Cortex of kidney (tissue), 1 donor: ENCODE results near the gene OR2L2.
"Not testable (repeated sequence)": the region's sequence is repeated elsewhere in the genome, so short reads cannot be mapped to it uniquely, and the experiment has no call there.

ENCODE experiments used
- DNase-seq: peaks from one replicate; lab custom pipeline; 2025; lab: John Stamatoyannopoulos, UW

OR2L2 gene, protein sequence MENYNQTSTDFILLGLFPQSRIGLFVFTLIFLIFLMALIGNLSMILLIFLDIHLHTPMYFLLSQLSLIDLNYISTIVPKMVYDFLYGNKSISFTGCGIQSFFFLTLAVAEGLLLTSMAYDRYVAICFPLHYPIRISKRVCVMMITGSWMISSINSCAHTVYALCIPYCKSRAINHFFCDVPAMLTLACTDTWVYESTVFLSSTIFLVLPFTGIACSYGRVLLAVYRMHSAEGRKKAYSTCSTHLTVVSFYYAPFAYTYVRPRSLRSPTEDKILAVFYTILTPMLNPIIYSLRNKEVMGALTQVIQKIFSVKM

DNA sequence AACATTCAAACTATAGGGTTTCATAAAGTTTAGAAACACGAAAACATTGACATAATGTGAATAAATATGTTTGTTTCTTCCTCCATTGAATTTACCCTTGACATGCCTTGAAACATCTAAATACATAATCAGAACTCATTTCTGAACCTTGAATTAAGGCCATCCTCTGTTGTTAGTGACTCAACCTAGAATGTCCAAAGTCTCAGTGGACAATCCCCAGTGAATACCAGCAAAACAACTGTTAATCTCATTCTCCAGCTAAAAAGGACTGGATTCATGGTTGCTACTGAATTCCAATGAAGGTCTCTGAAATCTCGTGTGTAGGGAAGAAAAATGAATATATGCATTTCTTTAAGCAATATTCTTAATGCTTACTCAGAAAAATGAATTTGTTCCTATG lies at the start of gene OR2L2:
TSS of gene OR2L2 (plus strand) at position 301 of the 400 bp plus-strand sequence. CDS start 8,198 bp downstream, outside the sequence.
- DNase-seq, result no peak

DNA sequence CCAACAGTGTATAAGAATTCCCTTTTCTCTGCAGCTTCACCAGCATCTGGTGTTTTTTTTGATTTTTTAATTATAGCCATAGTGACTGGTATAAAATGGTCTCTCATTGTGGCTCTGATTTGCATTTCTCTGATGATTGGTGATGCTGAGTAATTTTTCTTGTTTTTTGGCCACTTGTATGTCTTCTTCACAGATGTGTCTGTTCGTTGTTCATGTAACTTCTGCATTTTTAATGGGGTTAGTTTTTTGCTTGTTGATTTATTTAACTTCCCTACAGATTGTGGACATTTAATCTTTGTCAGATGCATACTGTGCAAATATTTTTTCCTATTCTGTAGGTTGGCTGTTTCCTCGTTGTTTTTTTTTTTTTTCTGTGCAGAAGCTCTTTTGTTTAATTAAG lies 36.9 kb upstream of the OR2L2 start:
- DNase-seq, result no peak

DNA sequence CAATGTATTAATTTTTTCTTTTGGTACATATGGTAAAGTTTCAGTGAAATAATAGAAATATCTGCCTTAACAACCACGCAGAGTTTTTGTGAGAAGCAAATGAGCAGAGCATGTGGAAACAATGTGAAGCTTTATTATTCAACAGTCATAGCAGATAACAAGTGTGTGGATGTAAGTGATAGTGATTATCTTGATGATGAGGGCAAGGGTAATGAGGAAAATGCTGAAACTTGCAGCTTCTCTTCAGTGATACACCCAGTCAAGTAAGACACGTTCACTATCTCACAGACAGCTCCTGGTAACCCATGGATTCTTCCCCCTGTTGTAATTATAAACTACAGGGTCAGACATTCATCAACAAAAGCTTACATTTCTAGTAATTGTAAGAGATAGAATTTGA lies 31.1 kb upstream of the OR2L2 start:
- no peak for DNase-seq

DNA sequence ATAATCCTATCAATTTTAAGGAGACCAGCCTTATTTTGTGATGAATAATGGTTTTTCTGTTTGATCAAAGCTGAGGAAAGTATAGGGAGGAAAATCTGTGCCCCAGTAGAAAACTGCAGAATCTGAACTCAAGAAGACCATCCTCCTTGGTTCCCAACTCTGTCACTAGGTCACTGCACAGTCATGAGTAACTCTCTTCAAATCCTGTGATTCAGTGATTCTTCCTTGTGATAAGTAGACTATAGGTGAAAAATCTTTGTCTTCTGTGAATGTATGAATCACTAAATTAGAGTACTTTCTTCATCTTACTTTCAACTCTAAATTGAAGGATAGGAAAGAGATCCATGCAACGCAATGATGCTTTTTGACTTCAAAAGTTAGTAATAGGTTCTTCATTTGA lies 29.7 kb upstream of the OR2L2 start:
- no peak for DNase-seq

DNA sequence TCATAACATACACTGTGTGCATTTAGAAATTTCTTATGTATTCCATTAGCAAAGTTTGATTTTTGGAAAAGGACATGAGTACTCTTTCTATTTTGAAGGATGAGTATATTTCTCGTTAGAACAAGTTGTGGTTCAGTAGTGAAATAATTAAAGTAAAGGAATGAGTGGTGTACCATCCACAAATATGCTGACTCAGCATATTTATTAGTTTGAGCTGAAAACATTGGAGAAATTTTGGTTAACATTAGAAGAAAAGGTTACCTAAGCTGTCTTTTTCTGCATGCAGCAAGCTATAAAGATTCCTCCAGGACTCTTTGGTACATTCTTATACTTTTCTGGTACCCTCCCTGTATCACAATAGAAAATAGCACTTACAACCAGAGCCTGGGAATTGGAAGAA lies 22.1 kb upstream of the OR2L2 start:
- no peak for DNase-seq

DNA sequence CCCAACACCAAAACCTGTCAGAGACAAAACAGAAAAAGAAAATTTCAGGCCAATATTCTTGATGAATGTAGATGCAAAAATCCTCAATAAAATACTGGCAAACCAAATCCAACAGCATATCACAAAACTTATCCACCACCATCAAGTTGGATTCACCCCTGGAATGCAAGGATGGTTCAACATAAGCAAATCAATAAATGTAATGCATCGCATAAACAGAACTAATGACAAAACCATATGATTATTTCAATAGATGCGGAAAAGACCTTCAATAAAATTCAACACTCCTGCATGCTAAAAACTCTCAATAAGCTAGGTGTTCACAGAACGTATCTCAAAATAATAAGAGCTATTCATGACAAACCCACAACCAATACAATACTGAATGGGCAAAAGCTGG lies 20.2 kb upstream of the OR2L2 start:
- DNase-seq, result no peak

DNA sequence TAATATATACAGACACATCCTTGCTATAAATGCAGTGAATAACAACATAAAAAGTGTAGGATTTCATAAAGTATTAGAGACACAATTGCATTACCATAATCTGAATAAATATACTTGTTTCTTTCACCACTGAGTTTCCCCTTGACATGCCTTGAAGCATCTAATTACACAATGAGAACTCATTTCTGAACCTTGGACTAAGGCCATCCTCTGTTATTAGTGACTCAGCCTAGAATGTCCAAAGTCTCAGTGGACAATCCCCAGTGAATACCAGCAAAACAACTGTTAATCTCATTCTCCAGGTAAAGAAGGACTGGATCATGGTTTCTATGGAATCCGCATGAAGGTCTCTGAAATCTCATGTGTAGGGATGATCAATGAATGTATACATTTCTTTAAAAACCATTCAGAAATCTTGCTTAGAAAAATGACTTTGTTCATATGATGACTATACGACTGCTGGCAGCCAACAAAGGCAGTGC lies 16.6 kb upstream of the OR2L2 start, which contains the start of gene OR2L5:
TSS of gene OR2L5 (plus strand) at position 432 of the 482 bp plus-strand sequence. CDS start 8,288 bp downstream, outside the sequence.
- no peak for DNase-seq

DNA sequence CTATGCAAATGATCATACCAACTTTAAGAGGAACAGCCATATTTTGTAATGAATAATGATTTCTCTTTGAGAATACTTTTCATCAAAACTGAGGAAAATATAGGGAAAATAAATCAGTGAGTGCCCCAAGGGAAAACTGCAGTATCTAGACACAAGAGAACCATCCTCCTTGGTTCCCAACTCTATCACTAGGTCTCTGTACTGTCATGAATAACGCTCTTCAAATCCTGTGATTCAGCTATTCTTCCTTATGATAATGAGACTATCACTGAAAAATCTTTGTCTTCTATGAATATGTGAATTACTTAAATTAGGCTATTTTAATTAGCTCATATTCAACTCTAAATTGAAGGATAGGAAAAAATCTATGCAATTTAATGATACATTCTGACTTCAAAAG lies 14.1 kb upstream of the OR2L2 start:
- no peak for DNase-seq

DNA sequence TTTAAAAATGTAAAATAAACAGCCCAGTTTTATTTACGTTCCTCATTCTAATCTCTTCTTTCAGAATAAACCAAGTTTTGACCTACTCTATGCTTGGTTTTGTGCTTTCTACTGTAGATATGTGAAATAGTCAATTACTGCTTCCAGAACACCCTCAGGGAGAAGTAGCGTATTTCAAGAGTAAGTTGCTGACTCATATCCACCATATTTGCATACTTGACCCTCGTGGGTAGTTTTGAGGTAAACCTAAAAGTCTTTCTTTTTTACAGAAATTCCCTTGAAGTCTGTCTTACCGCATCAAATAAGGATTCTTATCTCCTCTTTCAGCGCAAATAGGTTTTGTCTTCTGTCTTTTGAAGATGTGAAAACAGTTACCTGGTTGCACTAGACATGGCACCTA lies 15.3 kb downstream of the OR2L2 start:
- DNase-seq, result no peak

DNA sequence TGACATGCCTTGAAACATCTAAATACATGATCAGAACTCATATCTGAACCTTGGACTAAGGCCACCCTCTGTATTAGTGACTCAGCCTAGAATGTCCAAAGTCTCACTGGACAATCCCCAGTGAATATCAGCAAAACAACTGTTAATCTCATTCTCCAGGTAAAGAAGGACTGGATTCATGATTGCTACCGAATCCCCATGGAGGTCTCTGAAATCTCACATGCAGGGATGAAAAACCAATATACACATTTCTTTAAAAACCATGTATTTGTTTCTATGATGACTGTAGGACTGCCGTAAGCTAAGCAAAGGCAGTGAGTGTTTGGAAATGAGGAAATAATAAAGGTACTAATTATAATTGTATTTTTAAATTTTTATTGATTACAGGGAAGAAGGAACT lies 16.7 kb downstream of the OR2L2 start, which contains the start of gene OR2L3:
TSS of gene OR2L3 (plus strand) at position 301 of the 400 bp plus-strand sequence. CDS start 13,846 bp downstream, outside the sequence.
- DNase-seq, result no peak

DNA sequence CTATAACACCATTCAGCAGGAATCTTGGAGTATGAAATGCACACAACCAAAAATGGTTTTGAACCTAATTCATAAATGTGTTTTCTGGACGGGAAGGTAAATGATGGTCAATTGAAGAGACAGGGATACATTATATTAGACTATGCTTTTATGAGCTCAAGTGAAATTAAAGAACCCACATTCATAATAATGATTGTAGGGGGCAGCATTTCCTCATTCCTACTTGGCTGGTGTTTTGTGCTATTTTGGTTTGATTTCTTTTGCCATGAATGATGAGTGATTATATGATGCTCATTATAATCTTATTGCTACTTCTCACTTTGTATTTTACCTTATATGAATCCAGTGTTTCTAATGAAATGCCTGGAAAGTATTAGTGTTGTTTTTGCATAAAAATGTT lies 17.1 kb downstream of the OR2L2 start:
- DNase-seq, result no peak

DNA sequence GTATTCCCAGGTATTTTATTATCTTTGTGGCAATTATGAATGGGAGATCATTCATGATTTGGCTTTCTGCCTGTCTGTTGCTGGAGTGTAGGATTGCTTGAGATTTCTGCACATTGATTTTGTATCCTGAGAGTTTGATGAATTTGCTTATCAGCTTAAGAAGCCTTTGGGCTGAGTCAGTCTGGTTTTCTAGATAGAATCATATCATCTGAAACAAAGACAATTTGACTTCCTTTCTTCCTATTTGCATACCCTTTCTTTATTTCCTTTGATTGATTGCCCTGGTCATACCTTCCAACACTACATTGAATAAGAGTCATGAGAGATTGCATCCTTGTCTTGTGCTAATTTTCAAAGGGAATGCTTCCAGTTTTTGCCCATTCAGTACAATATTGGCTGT lies 24.8 kb downstream of the OR2L2 start:
- DNase-seq, result no peak

DNA sequence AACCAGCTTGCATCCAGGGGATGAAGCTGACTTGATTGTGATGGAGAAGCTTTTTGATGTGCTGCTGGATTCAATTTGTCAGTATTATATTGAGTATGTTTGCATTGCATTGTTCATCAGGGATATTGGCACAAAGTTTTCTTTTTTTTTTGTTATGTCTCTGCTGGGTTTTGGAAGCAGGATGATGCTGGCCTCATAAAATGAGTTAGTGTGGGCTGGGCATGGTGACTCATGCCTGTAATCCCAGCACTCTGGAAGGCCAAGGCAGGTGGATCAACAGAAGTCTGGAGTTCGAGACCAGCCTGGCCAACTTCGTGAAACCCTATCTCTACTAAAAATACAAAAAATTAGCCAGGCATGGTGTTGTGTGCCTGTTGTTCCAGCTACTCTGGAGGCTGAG lies 25.4 kb downstream of the OR2L2 start:
- no peak for DNase-seq

DNA sequence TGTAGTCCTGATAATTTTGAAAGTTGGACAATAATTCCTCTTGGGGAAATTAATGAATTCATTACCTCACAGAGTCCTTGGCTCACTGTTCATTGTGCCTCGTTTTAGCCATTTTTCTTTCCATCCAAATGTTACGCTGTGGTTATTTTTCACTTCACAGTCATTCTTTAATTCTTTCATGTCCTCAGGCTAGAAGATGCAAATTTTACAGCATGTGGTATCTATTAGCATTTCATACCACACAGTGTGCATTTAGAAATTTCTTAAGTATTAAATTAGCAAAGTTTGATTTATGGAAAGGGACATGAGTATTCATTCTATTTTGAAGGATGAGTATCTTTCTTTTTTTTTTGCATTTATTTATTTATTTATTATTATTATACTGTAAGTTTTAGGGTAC lies 35.2 kb downstream of the OR2L2 start:
- DNase-seq, result no peak

DNA sequence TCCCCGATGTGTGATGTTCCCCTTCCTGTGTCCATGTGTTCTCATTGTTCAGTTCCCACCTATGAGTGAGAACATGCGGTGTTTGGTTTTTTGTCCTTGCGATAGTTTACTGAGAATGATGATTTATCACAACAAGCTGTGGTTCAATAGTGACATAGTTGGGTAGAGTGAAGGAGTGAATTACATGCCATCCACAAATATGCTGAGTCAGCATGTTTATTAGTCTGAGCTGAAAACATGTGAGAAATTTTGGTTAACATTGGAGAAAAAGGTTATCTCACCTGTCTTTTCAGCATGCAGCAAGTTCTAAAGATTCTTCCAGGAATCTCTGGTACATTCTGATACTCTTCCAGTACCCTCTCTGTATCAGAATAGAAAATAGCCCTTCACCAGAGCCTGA lies 35.7 kb downstream of the OR2L2 start:
- DNase-seq, result no peak

DNA sequence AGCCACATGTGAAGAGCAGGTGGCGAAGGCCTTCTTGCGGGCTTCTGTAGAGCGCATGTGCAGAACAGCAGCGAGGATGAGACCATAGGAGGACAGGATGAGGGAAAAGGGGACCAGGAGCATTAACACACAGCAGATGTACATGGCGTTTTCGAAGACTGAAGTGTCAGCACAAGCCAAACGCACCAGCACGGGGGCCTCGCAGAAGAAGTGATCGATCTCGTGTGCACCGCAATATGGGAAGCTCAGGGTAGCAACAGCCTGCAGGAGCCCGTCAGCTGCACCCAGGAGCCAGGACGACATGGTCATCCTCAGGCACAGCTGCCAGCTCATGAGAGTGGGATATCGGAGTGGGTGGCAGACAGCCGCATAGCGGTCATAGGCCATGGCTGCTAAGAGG lies 54.0 kb downstream of the OR2L2 start:
- DNase-seq, result not testable (repeated sequence)
